Measurements from ENCODE around the gene NLRC5.

The NLRC5 gene

GRCh38 chr16:57003439-57004386 is 14.4 kb downstream of the NLRC5 start:
- TF ChIP-seq CTCF (IDR thresholded peaks at IDR 0.05): no peak

GRCh38 chr16:57004387-57005250 is 15.3 kb downstream of the NLRC5 start:
- no peak for TF ChIP-seq CTCF (IDR thresholded peaks at IDR 0.05)

- no peak for TF ChIP-seq CTCF (IDR thresholded peaks at IDR 0.05)
Measured at GRCh38 chr16:57007050-57007449, 17.7 kb downstream of the NLRC5 start.

GRCh38 chr16:57007530-57007929 is 18.2 kb downstream of the NLRC5 start:
- no peak for TF ChIP-seq CTCF (IDR thresholded peaks at IDR 0.05)

GRCh38 chr16:57008440-57008839 is 19.1 kb downstream of the NLRC5 start:
- TF ChIP-seq CTCF (IDR thresholded peaks at IDR 0.05): no peak

- TF ChIP-seq CTCF (IDR thresholded peaks at IDR 0.05): no peak
Measured at GRCh38 chr16:57009643-57010170, 20.4 kb downstream of the NLRC5 start.

GRCh38 chr16:57012353-57012752 is 23.0 kb downstream of the NLRC5 start:
- TF ChIP-seq CTCF (IDR thresholded peaks at IDR 0.05): no peak
